ENCODE results near the gene SYTL3. TPM values are rescaled to one million over a fixed set of nuclear protein-coding genes. Genes with fewer than 3 reads are reported as not detected.

SYTL3 gene
- total RNA-seq, 2 donors from 2014 or later, result 0.58 to 0.79 TPM

GRCh38 chr6:158751921-158752320, 102.1 kb downstream of the SYTL3 start:
- no peak overlapping the region for H3K27ac Mint-ChIP-seq
- no peak overlapping the region for H3K9ac ChIP-seq (ENCODE audit: extremely low read depth, low read length, poor library complexity, severe bottlenecking)
- no peaks in the 10 kb centered on the region for H3K27me3 ChIP-seq (ENCODE audit: control insufficient read depth, insufficient read depth, low read length, poor library complexity, severe bottlenecking)
- TF ChIP-seq, protein P1, sequence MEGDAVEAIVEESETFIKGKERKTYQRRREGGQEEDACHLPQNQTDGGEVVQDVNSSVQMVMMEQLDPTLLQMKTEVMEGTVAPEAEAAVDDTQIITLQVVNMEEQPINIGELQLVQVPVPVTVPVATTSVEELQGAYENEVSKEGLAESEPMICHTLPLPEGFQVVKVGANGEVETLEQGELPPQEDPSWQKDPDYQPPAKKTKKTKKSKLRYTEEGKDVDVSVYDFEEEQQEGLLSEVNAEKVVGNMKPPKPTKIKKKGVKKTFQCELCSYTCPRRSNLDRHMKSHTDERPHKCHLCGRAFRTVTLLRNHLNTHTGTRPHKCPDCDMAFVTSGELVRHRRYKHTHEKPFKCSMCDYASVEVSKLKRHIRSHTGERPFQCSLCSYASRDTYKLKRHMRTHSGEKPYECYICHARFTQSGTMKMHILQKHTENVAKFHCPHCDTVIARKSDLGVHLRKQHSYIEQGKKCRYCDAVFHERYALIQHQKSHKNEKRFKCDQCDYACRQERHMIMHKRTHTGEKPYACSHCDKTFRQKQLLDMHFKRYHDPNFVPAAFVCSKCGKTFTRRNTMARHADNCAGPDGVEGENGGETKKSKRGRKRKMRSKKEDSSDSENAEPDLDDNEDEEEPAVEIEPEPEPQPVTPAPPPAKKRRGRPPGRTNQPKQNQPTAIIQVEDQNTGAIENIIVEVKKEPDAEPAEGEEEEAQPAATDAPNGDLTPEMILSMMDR (conservative IDR thresholded peaks at IDR 0.05), result no peak
- H3K4me3 ChIP-seq (ENCODE audit: low read length), result no peak overlapping the region
- DNase-seq, result no peak
- no peaks in the 10 kb centered on the region for H3K4me1 ChIP-seq (ENCODE audit: control insufficient read depth, insufficient read depth, low read length)
- H3K4me3 Mint-ChIP-seq, result no peak overlapping the region
- no peaks in the 10 kb centered on the region for H3K36me3 Mint-ChIP-seq (ENCODE audit: low read depth)
- no peaks in the 10 kb centered on the region for H3K36me3 ChIP-seq (ENCODE audit: control insufficient read depth, insufficient read depth, low read length)
- no peaks in the 10 kb centered on the region for H3K9me3 ChIP-seq (ENCODE audit: control insufficient read depth, low read length)
- WGBS, 2 experiments (ENCODE audit: insufficient coverage in 1 of 2, insufficient read length in 1 of 2), result 87 to 94% methylated on average over 8 to 9 of the region's 9 CpGs
- peaks cover 4% of the 10 kb centered on the region for H3K4me1 Mint-ChIP-seq
- H3K9me3 Mint-ChIP-seq, result no peaks in the 10 kb centered on the region
- H3K27ac ChIP-seq (ENCODE audit: low read depth, low read length), result peak overlapping the region; percentile 79
- peaks cover 1% of the 10 kb centered on the region for H3K27me3 Mint-ChIP-seq (ENCODE audit: insufficient read depth)

GRCh38 chr6:158752613-158753012, 102.8 kb downstream of the SYTL3 start:
- H3K27ac ChIP-seq (ENCODE audit: low read depth, low read length), result peak overlapping the region; percentile 79
- no peaks in the 10 kb centered on the region for H3K36me3 ChIP-seq (ENCODE audit: control insufficient read depth, insufficient read depth, low read length)
- no peaks in the 10 kb centered on the region for H3K9me3 ChIP-seq (ENCODE audit: control insufficient read depth, low read length)
- TF ChIP-seq, protein P1 (conservative IDR thresholded peaks at IDR 0.05), result no peak
- no peaks in the 10 kb centered on the region for H3K9me3 Mint-ChIP-seq
- no peaks in the 10 kb centered on the region for H3K4me1 ChIP-seq (ENCODE audit: control insufficient read depth, insufficient read depth, low read length)
- no peak overlapping the region for H3K4me3 Mint-ChIP-seq
- no peak overlapping the region for H3K4me3 ChIP-seq (ENCODE audit: low read length)
- H3K9ac ChIP-seq (ENCODE audit: extremely low read depth, low read length, poor library complexity, severe bottlenecking), result no peak overlapping the region
- 33 to 74% methylated on average over 1 to 3 of the region's 3 CpGs for WGBS, 2 experiments (ENCODE audit: insufficient coverage in 1 of 2, insufficient read length in 1 of 2)
- no peaks in the 10 kb centered on the region for H3K36me3 Mint-ChIP-seq (ENCODE audit: low read depth)
- H3K4me1 Mint-ChIP-seq, result peaks cover 10% of the 10 kb centered on the region
- H3K27ac Mint-ChIP-seq, result no peak overlapping the region
- peaks cover 1% of the 10 kb centered on the region for H3K27me3 Mint-ChIP-seq (ENCODE audit: insufficient read depth)
- DNase-seq, result peak; percentile 63
- no peaks in the 10 kb centered on the region for H3K27me3 ChIP-seq (ENCODE audit: control insufficient read depth, insufficient read depth, low read length, poor library complexity, severe bottlenecking)

DNA sequence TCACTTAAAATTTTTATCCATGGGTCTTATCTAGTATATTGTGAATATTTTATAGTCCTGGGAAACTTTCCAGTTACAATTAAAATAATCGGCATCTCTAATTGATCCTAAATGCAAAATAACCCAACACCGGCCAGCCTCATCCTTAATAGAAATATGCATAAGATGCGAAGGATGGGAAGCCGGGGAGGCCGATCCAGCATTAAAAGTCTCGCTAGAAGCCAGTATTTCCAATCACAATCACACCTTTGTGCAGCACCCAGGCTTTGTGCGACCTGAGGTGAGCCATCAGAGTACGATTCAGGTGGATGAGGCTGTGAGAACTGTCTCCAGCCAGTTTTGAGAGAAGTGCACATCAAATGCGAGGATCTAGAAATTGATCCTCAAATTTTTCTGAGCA, 104.0 kb downstream of the SYTL3 start:
- H3K27ac Mint-ChIP-seq, result no peak overlapping the region
- H3K9ac ChIP-seq (ENCODE audit: extremely low read depth, low read length, poor library complexity, severe bottlenecking), result no peak overlapping the region
- no peak overlapping the region for H3K4me3 ChIP-seq (ENCODE audit: low read length)
- TF ChIP-seq, protein P1 (conservative IDR thresholded peaks at IDR 0.05), result no peak
- no peak overlapping the region for H3K27ac ChIP-seq (ENCODE audit: low read depth, low read length)
- H3K4me1 Mint-ChIP-seq, result peaks cover 20% of the 10 kb centered on the region
- no peak overlapping the region for H3K4me3 Mint-ChIP-seq
- H3K9me3 ChIP-seq (ENCODE audit: control insufficient read depth, low read length), result no peaks in the 10 kb centered on the region
- 91% methylated on average over 8 to 9 of the region's 9 CpGs for WGBS, 2 experiments (ENCODE audit: insufficient coverage in 1 of 2, insufficient read length in 1 of 2)
- H3K9me3 Mint-ChIP-seq, result no peaks in the 10 kb centered on the region
- peaks cover 1% of the 10 kb centered on the region for H3K27me3 Mint-ChIP-seq (ENCODE audit: insufficient read depth)
- no peaks in the 10 kb centered on the region for H3K27me3 ChIP-seq (ENCODE audit: control insufficient read depth, insufficient read depth, low read length, poor library complexity, severe bottlenecking)
- no peaks in the 10 kb centered on the region for H3K36me3 ChIP-seq (ENCODE audit: control insufficient read depth, insufficient read depth, low read length)
- no peaks in the 10 kb centered on the region for H3K36me3 Mint-ChIP-seq (ENCODE audit: low read depth)
- DNase-seq, result peak; percentile 22
- H3K4me1 ChIP-seq (ENCODE audit: control insufficient read depth, insufficient read depth, low read length), result no peaks in the 10 kb centered on the region

Measured in endodermal cell (in vitro differentiated cells).